ENCODE data around the gene ARMC8.

ARMC8 gene

GRCh38 chr3:138260611-138261010 is 73.5 kb downstream of the ARMC8 start:
- Histone ChIP-seq H3K27ac (ENCODE audit: low read depth, low read length) (no peak overlapping the region), H3K36me3 (ENCODE audit: control insufficient read depth, insufficient read depth, low read length) (peaks cover 3% of the 10 kb centered on the region), H3K4me3 (ENCODE audit: low read length) (no peak overlapping the region), H3K27me3 (ENCODE audit: control insufficient read depth, insufficient read depth, low read length) (no peaks in the 10 kb centered on the region), H3K9ac (ENCODE audit: low read length) (no peak overlapping the region), H3K4me1 (ENCODE audit: control insufficient read depth, insufficient read depth, low read length) (no peaks in the 10 kb centered on the region)

GRCh38 chr3:138263104-138263503 is 76.0 kb downstream of the ARMC8 start:
- no peaks in the 10 kb centered on the region for H3K27me3 ChIP-seq (ENCODE audit: control insufficient read depth, insufficient read depth, low read length)
- H3K36me3 ChIP-seq (ENCODE audit: control insufficient read depth, insufficient read depth, low read length) = peaks cover 3% of the 10 kb centered on the region
- no peak overlapping the region for H3K27ac ChIP-seq (ENCODE audit: low read depth, low read length)
- no peak overlapping the region for H3K4me3 ChIP-seq (ENCODE audit: low read length)
- no peaks in the 10 kb centered on the region for H3K4me1 ChIP-seq (ENCODE audit: control insufficient read depth, insufficient read depth, low read length)
- no peak overlapping the region for H3K9ac ChIP-seq (ENCODE audit: low read length)

- Histone ChIP-seq H3K27ac (ENCODE audit: low read depth, low read length) (no peak overlapping the region), H3K4me3 (ENCODE audit: low read length) (no peak overlapping the region), H3K9ac (ENCODE audit: low read length) (no peak overlapping the region), H3K36me3 (ENCODE audit: control insufficient read depth, insufficient read depth, low read length) (peaks cover 3% of the 10 kb centered on the region), H3K4me1 (ENCODE audit: control insufficient read depth, insufficient read depth, low read length) (no peaks in the 10 kb centered on the region), H3K27me3 (ENCODE audit: control insufficient read depth, insufficient read depth, low read length) (no peaks in the 10 kb centered on the region)
Measured at GRCh38 chr3:138265745-138266144, 78.6 kb downstream of the ARMC8 start.

- no peak overlapping the region for H3K9ac ChIP-seq (ENCODE audit: low read length)
- H3K4me3 ChIP-seq (ENCODE audit: low read length) = no peak overlapping the region
- H3K4me1 ChIP-seq (ENCODE audit: control insufficient read depth, insufficient read depth, low read length) = no peaks in the 10 kb centered on the region
- H3K27me3 ChIP-seq (ENCODE audit: control insufficient read depth, insufficient read depth, low read length) = no peaks in the 10 kb centered on the region
- peaks cover 3% of the 10 kb centered on the region for H3K36me3 ChIP-seq (ENCODE audit: control insufficient read depth, insufficient read depth, low read length)
- H3K27ac ChIP-seq (ENCODE audit: low read depth, low read length) = no peak overlapping the region
Measured at GRCh38 chr3:138267083-138267482, 80.0 kb downstream of the ARMC8 start.

GRCh38 chr3:138270245-138270644 is 83.1 kb downstream of the ARMC8 start:
- Histone ChIP-seq H3K36me3 (ENCODE audit: control insufficient read depth, insufficient read depth, low read length) (peaks cover 18% of the 10 kb centered on the region), H3K4me3 (ENCODE audit: low read length) (no peak overlapping the region), H3K27ac (ENCODE audit: low read depth, low read length) (no peak overlapping the region), H3K27me3 (ENCODE audit: control insufficient read depth, insufficient read depth, low read length) (no peaks in the 10 kb centered on the region), H3K9ac (ENCODE audit: low read length) (no peak overlapping the region), H3K4me1 (ENCODE audit: control insufficient read depth, insufficient read depth, low read length) (no peaks in the 10 kb centered on the region)

- Histone ChIP-seq H3K9ac (ENCODE audit: low read length) (no peak overlapping the region), H3K4me3 (ENCODE audit: low read length) (no peak overlapping the region), H3K27me3 (ENCODE audit: control insufficient read depth, insufficient read depth, low read length) (no peaks in the 10 kb centered on the region), H3K27ac (ENCODE audit: low read depth, low read length) (no peak overlapping the region), H3K4me1 (ENCODE audit: control insufficient read depth, insufficient read depth, low read length) (no peaks in the 10 kb centered on the region), H3K36me3 (ENCODE audit: control insufficient read depth, insufficient read depth, low read length) (peaks cover 16% of the 10 kb centered on the region)
Measured at GRCh38 chr3:138271189-138271794, 84.2 kb downstream of the ARMC8 start.

- no peak overlapping the region for H3K9ac ChIP-seq (ENCODE audit: low read length)
- no peaks in the 10 kb centered on the region for H3K27me3 ChIP-seq (ENCODE audit: control insufficient read depth, insufficient read depth, low read length)
- peaks cover 8% of the 10 kb centered on the region for H3K36me3 ChIP-seq (ENCODE audit: control insufficient read depth, insufficient read depth, low read length)
- no peak overlapping the region for H3K27ac ChIP-seq (ENCODE audit: low read depth, low read length)
- H3K4me3 ChIP-seq (ENCODE audit: low read length) = no peak overlapping the region
- H3K4me1 ChIP-seq (ENCODE audit: control insufficient read depth, insufficient read depth, low read length) = no peaks in the 10 kb centered on the region
Measured at GRCh38 chr3:138281561-138281960, 94.5 kb downstream of the ARMC8 start.

- Histone ChIP-seq H3K4me1 (ENCODE audit: control insufficient read depth, insufficient read depth, low read length) (no peaks in the 10 kb centered on the region), H3K9ac (ENCODE audit: low read length) (no peak overlapping the region), H3K36me3 (ENCODE audit: control insufficient read depth, insufficient read depth, low read length) (peaks cover 8% of the 10 kb centered on the region), H3K27ac (ENCODE audit: low read depth, low read length) (no peak overlapping the region), H3K27me3 (ENCODE audit: control insufficient read depth, insufficient read depth, low read length) (no peaks in the 10 kb centered on the region), H3K4me3 (ENCODE audit: low read length) (no peak overlapping the region)
Measured at GRCh38 chr3:138282836-138283235, 95.7 kb downstream of the ARMC8 start.

- H3K9ac ChIP-seq (ENCODE audit: low read length) = no peak overlapping the region
- H3K27ac ChIP-seq (ENCODE audit: low read depth, low read length) = no peak overlapping the region
- H3K27me3 ChIP-seq (ENCODE audit: control insufficient read depth, insufficient read depth, low read length) = no peaks in the 10 kb centered on the region
- H3K36me3 ChIP-seq (ENCODE audit: control insufficient read depth, insufficient read depth, low read length) = peaks cover 8% of the 10 kb centered on the region
- no peak overlapping the region for H3K4me3 ChIP-seq (ENCODE audit: low read length)
- no peaks in the 10 kb centered on the region for H3K4me1 ChIP-seq (ENCODE audit: control insufficient read depth, insufficient read depth, low read length)
Measured at GRCh38 chr3:138284079-138284478, 97.0 kb downstream of the ARMC8 start.

GRCh38 chr3:138284957-138285477 is 97.9 kb downstream of the ARMC8 start:
- Histone ChIP-seq H3K27ac (ENCODE audit: low read depth, low read length) (no peak overlapping the region), H3K4me3 (ENCODE audit: low read length) (no peak overlapping the region), H3K9ac (ENCODE audit: low read length) (no peak overlapping the region), H3K4me1 (ENCODE audit: control insufficient read depth, insufficient read depth, low read length) (no peaks in the 10 kb centered on the region), H3K36me3 (ENCODE audit: control insufficient read depth, insufficient read depth, low read length) (peaks cover 16% of the 10 kb centered on the region), H3K27me3 (ENCODE audit: control insufficient read depth, insufficient read depth, low read length) (no peaks in the 10 kb centered on the region)

- no peak overlapping the region for H3K4me3 ChIP-seq (ENCODE audit: low read length)
- H3K4me1 ChIP-seq (ENCODE audit: control insufficient read depth, insufficient read depth, low read length) = no peaks in the 10 kb centered on the region
- H3K9ac ChIP-seq (ENCODE audit: low read length) = no peak overlapping the region
- no peak overlapping the region for H3K27ac ChIP-seq (ENCODE audit: low read depth, low read length)
- H3K27me3 ChIP-seq (ENCODE audit: control insufficient read depth, insufficient read depth, low read length) = no peaks in the 10 kb centered on the region
- peaks cover 24% of the 10 kb centered on the region for H3K36me3 ChIP-seq (ENCODE audit: control insufficient read depth, insufficient read depth, low read length)
Measured at GRCh38 chr3:138289260-138289659, 102.2 kb downstream of the ARMC8 start.

GRCh38 chr3:138289701-138290100 is 102.6 kb downstream of the ARMC8 start:
- no peaks in the 10 kb centered on the region for H3K27me3 ChIP-seq (ENCODE audit: control insufficient read depth, insufficient read depth, low read length)
- H3K36me3 ChIP-seq (ENCODE audit: control insufficient read depth, insufficient read depth, low read length) = peaks cover 22% of the 10 kb centered on the region

GRCh38 chr3:138296639-138297038 is 109.5 kb downstream of the ARMC8 start:
- H3K36me3 ChIP-seq (ENCODE audit: control insufficient read depth, insufficient read depth, low read length) = peaks cover 11% of the 10 kb centered on the region
- no peak overlapping the region for H3K4me3 ChIP-seq (ENCODE audit: low read length)
- H3K27me3 ChIP-seq (ENCODE audit: control insufficient read depth, insufficient read depth, low read length) = no peaks in the 10 kb centered on the region
- no peak overlapping the region for H3K9ac ChIP-seq (ENCODE audit: low read length)
- H3K4me1 ChIP-seq (ENCODE audit: control insufficient read depth, insufficient read depth, low read length) = no peaks in the 10 kb centered on the region
- no peak overlapping the region for H3K27ac ChIP-seq (ENCODE audit: low read depth, low read length)

More at GRCh38 chr3:138289701-138290100, 102.6 kb downstream of the ARMC8 start:
- Histone ChIP-seq H3K9ac (ENCODE audit: low read length) (no peak overlapping the region), H3K4me3 (ENCODE audit: low read length) (no peak overlapping the region), H3K4me1 (ENCODE audit: control insufficient read depth, insufficient read depth, low read length) (no peaks in the 10 kb centered on the region), H3K27ac (ENCODE audit: low read depth, low read length) (no peak overlapping the region)

Data from rectal smooth muscle tissue (tissue), 1 donor.